HG03039 (cell line): ENCODE results near the gene APOE.
"Not testable (repeated sequence)": the region's sequence is repeated elsewhere in the genome, so short reads cannot be mapped to it uniquely, and the experiment has no call there.

ENCODE experiments used
- ATAC-seq: cut with Tn5 transposase; IDR thresholded peaks from one replicate; pipeline ENCODE4 v1.9.1; 2021; ENCODE audit warnings: mild to moderate bottlenecking, moderate library complexity; ENCODE audit not compliant: unreplicated experiment

APOE gene

GRCh38 chr19:44905437-44906160 lies at the start of gene APOE:
Gene APOE, plus strand, starts transcription at chr19:44905796. Its CDS starts 829 bp downstream, at chr19:44906625.
- no peak for ATAC-seq

DNA sequence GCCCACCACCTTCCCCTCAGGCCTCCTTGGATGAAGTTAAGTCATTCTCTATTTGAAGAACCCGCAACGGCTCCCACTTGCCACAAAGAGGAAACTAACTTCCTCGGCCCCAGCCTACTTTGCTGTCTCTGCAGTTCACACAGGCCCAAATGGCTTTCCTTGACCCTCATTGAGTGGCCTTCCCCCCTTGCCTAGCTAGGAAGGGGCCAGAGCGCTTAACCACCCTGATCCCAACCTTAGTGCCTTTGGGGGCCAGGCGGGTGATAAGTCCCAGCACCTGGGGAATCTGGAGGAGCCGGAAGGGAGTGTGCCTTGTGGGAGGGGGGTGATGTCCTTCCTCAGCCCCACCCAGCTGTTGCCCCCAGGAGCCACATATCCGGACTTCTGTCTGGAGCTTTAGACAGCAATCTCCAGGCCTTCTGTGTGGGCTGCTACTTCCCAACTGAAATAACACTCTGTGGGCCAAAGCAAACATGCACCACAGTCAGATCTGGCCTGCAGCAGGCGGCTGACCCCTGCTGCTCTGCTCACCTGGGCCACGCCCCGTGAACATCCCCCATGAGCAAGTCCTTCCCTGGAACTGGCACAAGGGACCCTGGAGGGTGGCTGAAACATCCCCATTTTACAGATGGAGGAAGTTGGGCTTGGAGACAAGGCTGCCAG lies 49.0 kb upstream of the APOE start:
- ATAC-seq = no peak

- ATAC-seq = no peak
Observed at GRCh38 chr19:44857837-44858236, 47.8 kb upstream of the APOE start.

DNA sequence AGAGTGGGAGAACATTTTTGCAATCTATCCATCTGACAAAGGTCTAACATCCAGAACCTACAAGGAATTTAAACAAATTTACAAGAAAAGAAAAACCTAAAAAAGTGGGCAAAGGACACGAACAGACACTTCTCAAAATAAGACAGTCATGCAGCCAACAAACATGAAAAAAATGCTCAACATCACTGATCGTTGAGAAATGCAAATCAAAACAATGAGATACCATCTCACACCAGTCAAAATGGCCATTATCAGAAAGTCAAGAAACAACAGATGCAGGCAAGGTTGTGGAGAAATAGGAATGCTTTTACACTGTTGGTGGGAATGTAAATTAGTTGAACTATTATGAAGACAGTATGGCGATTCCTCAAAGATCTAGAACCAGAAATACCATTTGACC lies 44.0 kb upstream of the APOE start:
- not testable (repeated sequence) for ATAC-seq

DNA sequence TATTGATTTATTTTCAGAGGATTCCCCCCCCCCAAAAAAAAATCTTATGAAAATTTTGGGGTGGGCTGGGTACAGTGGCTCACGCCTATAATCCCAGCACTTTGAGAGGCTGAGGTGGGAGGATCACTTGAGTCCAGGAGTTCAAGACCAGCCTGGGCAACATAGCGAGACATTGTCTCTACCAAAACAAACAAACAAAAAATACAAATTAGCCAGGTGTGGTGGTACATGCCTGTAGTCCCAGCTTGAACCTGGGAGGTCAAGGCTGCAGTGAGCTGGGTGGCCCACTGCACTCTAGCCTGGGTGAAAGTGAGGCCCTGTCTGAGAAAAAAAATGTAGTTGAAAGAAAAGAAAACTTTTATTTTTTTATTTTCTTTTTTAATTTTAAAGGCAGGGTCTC lies 41.6 kb upstream of the APOE start:
- ATAC-seq = no peak

- ATAC-seq = no peak
Observed at GRCh38 chr19:44865196-44865767, 40.3 kb upstream of the APOE start.

DNA sequence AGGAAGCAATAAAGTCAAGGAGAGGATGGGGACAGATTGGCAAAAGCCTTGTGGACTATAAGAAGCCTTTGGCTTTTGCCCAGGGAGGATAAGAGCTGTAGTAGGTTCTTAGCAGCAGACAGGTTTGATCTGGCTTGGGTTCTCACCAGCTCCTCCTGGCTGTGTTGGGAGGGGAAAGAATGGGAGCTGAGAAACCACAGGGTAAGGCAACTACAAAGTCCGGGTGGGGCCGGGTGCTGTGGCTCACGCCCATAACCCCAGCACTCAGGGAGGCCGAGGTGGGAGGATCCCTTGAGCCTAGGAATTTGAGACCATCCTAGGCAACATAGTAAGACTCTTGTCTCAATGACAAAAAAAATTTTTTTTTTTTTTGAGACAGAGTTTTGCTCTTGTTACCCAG lies 38.9 kb upstream of the APOE start:
- ATAC-seq = no peak

- no peak for ATAC-seq
Observed at GRCh38 chr19:44867578-44867977, 38.0 kb upstream of the APOE start.

DNA sequence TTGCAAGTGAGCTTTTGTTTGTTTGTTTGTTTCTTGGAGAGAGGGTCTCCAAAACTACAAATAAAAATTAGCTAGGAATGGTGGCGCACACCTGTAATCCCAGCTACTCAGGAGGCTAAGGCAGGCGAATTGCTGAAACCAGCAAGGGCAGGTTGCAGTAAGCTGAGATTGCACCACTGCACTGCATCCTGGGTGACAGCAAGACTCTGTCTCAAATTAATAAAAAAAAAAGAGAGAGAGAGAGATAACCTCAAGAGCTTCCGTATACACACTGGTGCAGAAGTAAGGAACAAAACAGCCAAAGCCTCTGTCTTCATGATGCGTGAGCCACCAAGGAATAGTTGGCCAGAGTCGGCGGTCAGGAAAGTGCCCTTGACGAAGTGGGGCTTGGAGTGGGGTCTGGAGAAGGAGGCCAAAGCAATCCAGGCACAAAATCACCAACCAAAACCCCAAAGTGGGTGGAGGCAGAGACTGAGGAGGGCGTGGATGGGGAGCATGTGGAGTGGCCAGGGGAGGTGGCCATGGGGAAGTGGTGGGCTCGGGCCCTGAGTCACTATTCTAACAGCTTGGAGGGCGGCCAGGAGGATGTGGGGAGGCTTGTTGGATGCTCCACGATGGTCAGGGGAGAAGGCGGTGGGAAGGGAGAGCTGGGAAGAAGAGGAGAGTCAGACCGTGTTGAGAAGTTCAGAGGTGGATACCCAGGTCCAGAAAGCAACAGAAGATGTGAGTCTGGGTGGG lies 35.7 kb upstream of the APOE start:
- ATAC-seq = no peak

- no peak for ATAC-seq
Observed at GRCh38 chr19:44871809-44872208, 33.8 kb upstream of the APOE start.

GRCh38 chr19:44872661-44873060 lies 32.9 kb upstream of the APOE start:
- no peak for ATAC-seq

GRCh38 chr19:44874317-44874716 lies 31.3 kb upstream of the APOE start:
- no peak for ATAC-seq

DNA sequence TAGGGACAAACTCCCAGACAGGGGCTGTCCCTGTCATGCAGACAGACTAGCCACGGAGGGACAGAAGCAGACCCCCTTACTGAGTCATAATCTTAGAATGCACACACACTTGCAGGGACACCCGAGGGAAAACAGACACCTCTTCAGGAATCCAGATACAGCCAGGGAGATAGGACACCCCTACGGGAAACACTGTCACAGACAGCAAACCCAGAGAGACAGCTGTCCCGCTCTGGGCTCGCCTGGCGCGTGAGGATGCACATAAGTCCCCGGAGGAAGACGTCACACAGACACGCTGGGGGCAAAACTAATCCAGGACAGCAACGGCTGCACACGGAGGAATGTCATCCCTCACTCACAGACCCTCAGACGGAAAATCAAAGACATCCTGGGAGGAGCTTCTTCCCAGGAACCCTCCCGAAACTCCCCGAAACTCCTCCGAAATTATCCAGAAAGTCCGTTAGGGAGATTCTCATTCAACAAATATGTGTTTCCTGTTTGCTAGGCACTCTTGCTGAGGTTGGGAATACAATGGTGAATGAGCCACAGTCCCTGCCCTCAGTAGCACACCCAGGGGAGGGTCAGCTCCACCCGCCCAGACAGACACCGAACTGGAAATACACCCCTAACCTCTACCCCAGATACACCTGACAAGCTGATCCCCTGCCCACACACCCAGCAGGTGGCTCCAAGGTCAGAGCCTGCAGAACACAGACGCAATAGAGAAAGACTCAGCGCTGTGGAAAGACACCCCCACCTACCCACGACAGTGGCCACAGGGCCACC lies 29.7 kb upstream of the APOE start:
- ATAC-seq = no peak

- no peak for ATAC-seq
Observed at GRCh38 chr19:44876930-44877535, 28.6 kb upstream of the APOE start.

DNA sequence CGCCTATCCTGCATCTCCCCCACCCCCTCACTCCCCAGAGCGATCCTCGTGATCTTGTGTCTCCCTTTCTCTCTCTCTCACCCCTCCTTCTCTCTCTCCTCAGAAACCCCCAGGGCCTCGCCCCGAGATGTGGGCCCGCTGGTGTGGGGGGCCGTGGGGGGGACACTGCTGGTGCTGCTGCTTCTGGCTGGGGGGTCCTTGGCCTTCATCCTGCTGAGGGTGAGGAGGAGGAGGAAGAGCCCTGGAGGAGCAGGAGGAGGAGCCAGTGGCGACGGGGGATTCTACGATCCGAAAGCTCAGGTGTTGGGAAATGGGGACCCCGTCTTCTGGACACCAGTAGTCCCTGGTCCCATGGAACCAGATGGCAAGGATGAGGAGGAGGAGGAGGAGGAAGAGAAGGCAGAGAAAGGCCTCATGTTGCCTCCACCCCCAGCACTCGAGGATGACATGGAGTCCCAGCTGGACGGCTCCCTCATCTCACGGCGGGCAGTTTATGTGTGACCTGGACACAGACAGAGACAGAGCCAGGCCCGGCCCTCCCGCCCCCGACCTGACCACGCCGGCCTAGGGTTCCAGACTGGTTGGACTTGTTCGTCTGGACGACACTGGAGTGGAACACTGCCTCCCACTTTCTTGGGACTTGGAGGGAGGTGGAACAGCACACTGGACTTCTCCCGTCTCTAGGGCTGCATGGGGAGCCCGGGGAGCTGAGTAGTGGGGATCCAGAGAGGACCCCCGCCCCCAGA lies 27.3 kb upstream of the APOE start:
- no peak for ATAC-seq

- ATAC-seq = no peak
Observed at GRCh38 chr19:44879309-44880065, 26.1 kb upstream of the APOE start.

DNA sequence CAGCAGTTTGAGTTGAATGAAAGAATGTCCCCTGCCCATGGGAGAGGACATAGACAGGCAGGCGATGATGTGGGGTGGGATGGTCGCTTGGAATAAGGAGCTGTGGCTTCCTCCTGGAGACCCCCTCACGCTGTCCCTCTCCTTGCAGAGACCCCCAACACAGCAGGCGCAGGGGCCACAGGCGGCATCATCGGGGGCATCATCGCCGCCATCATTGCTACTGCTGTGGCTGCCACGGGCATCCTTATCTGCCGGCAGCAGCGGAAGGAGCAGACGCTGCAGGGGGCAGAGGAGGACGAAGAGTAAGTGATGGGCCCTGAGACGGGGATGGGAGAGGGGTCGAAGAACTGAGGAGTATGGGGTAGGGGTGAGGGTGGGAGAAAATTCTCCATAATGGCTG lies 23.5 kb upstream of the APOE start:
- no peak for ATAC-seq

GRCh38 chr19:44882619-44883397 lies 22.8 kb upstream of the APOE start:
- not testable (repeated sequence) for ATAC-seq
